Effector memory CD8-positive, alpha-beta T cell (primary cell): ENCODE data around the gene KIR3DL1.
A peak's percentile ranks its signal among the peaks of the same experiment; 100 is the strongest.
"Not testable (repeated sequence)": the region's sequence is repeated elsewhere in the genome, so short reads cannot be mapped to it uniquely, and the experiment has no call there.

ENCODE experiments used
- ATAC-seq: fragments of 150-1000 bp; cut with Tn5 transposase; replicated peaks from 2 replicates; pipeline ENCODE4 v1.10.0; 2021; ENCODE audit warnings: mild to moderate bottlenecking, moderate library complexity
- DNase-seq, 3 experiments: peaks; one replicate each; pipeline ENCODE4 v3.0.0; 2021
- H3K27ac Mint-ChIP-seq, 2 donors: one replicate each; pipeline ENCODE4 v1.8.0; 2022; ENCODE audit warnings: mild to moderate bottlenecking in 2 of 2, mixed read lengths in 2 of 2, moderate library complexity in 2 of 2
- H3K27me3 Mint-ChIP-seq, 2 donors: one replicate each; pipeline ENCODE4 v1.8.0; 2022; ENCODE audit warnings: mixed read lengths in 2 of 2
- H3K36me3 Mint-ChIP-seq: one replicate; pipeline ENCODE4 v1.8.0; 2022; ENCODE audit warnings: mild to moderate bottlenecking, moderate library complexity, mixed read lengths; ENCODE audit not compliant: insufficient read depth
- H3K4me1 Mint-ChIP-seq, 2 donors: one replicate each; pipeline ENCODE4 v1.8.0; 2022; ENCODE audit warnings: low read depth in 2 of 2, mixed read lengths in 2 of 2
- H3K4me3 Mint-ChIP-seq, 2 donors: one replicate each; pipeline ENCODE4 v1.8.0; 2022; ENCODE audit warnings: mild to moderate bottlenecking in 2 of 2, mixed read lengths in 2 of 2, moderate library complexity in 2 of 2
- H3K9me3 Mint-ChIP-seq, 2 donors: one replicate each; pipeline ENCODE4 v1.8.0; 2022; ENCODE audit warnings: mixed read lengths in 2 of 2

The KIR3DL1 gene

GRCh38 chr19:54791476-54791875 lies 24.8 kb upstream of the KIR3DL1 start:
- Mint-ChIP-seq H3K4me1 (peaks cover 11 to 12% of the 10 kb centered on the region in 2 donors), H3K4me3 (no peak overlapping the region), H3K27me3 (peaks cover 14 to 16% of the 10 kb centered on the region in 2 donors), H3K27ac (no peak overlapping the region), H3K9me3 (no peaks in the 10 kb centered on the region), H3K36me3 (peaks cover 3% of the 10 kb centered on the region)
- ATAC-seq (no peak), DNase-seq (no peak)

DNA sequence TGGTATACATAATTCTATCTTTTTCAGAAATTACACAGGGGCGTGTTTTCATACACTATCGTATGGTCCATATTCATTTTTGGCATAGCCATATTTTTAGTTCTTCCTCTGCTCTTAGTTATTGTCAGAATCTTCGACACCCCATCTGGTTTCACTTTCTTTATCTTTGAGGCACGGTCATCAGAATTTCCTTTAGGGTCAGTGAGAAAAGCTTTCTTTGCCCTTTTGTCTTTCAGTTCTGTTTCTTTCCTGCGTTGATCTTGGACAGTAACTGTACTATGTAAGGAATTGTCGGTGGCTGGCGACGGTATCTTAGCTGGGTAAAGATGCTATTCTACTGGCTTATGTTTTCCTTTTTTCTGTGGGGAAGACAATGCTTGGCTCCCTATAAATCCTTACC lies 23.5 kb upstream of the KIR3DL1 start:
- Mint-ChIP-seq H3K27ac (peak overlapping the region; percentile 51 to 96), H3K4me3 (peak overlapping the region; percentile 61 to 77), H3K36me3 (no peaks in the 10 kb centered on the region), H3K9me3 (no peaks in the 10 kb centered on the region), H3K27me3 (peaks cover 14 to 21% of the 10 kb centered on the region in 2 donors), H3K4me1 (peaks cover 11 to 12% of the 10 kb centered on the region in 2 donors)
- DNase-seq, result no peak
- no peak for ATAC-seq

DNA sequence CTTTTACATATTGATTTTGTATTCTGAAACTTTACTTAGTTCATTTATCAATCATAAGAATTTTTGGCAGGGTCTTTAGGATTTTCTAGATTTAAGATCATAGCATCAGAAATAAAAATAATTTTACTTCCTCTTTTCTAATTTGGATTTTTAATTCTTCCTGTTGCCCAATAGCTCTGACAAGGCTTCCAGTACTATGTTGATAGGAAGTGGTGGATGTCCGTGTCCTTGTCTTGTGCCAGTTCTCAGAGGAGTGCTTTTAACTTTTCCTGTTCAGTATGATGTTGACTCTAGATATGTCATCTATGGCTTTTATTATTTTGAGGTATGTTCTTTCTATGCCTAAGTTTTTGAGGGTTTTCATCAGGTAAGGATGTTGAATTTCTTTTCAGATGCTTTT lies 20.5 kb upstream of the KIR3DL1 start:
- peaks cover 11 to 12% of the 10 kb centered on the region in 2 donors for H3K4me1 Mint-ChIP-seq
- H3K4me3 Mint-ChIP-seq, result no peak overlapping the region
- H3K27ac Mint-ChIP-seq, result no peak overlapping the region
- H3K27me3 Mint-ChIP-seq, result peaks cover 31 to 43% of the 10 kb centered on the region in 2 donors
- no peak for DNase-seq
- no peak for ATAC-seq
- no peaks in the 10 kb centered on the region for H3K36me3 Mint-ChIP-seq
- no peaks in the 10 kb centered on the region for H3K9me3 Mint-ChIP-seq

- peaks cover 2 to 11% of the 10 kb centered on the region in 2 donors for H3K4me1 Mint-ChIP-seq
- ATAC-seq (peak; percentile 81), DNase-seq (peak in 2 of 3 experiments; percentile 10 to 15)
- H3K4me3 Mint-ChIP-seq, result peak within 1 kb of the TSS in 1 of 2 donors; percentile 2
- no peaks in the 10 kb centered on the region for H3K36me3 Mint-ChIP-seq
- H3K27ac Mint-ChIP-seq, result peak within 1 kb of the TSS in 1 of 2 donors; percentile 29
- peaks cover 21 to 46% of the 10 kb centered on the region in 2 donors for H3K27me3 Mint-ChIP-seq
- no peaks in the 10 kb centered on the region for H3K9me3 Mint-ChIP-seq
Observed at GRCh38 chr19:54803410-54803809, 12.9 kb upstream of the KIR3DL1 start, which contains the start of gene KIR2DL4. Gene KIR2DL4, plus strand, starts transcription at chr19:54803610. Its CDS starts 42 bp downstream, at chr19:54803652.

DNA sequence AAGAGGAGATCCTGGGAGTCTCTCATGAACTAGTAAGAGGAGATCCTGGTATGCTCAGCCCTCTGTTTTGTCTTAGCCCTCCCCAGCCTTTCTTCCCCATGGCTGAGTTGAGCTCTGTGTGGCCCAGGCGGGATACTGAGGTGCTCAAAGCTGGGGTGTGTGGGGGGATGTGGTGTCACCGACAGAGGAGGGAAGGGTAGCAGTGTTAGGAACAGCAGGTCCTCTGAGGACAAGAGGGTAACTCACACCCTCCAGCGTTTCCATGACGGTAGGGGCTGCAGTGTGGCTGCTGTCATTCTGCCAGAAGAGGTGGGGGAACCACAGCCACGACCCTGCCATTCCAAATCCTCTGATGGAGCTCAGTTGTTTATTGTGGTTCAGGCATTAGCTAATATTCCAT lies 12.2 kb upstream of the KIR3DL1 start:
- ATAC-seq (peak; percentile 31), DNase-seq (no peak)
- Mint-ChIP-seq H3K27me3 (peaks cover 15 to 45% of the 10 kb centered on the region in 2 donors), H3K4me1 (peaks cover 2 to 11% of the 10 kb centered on the region in 2 donors), H3K27ac (no peak overlapping the region), H3K36me3 (no peaks in the 10 kb centered on the region), H3K9me3 (no peaks in the 10 kb centered on the region), H3K4me3 (no peak overlapping the region)

DNA sequence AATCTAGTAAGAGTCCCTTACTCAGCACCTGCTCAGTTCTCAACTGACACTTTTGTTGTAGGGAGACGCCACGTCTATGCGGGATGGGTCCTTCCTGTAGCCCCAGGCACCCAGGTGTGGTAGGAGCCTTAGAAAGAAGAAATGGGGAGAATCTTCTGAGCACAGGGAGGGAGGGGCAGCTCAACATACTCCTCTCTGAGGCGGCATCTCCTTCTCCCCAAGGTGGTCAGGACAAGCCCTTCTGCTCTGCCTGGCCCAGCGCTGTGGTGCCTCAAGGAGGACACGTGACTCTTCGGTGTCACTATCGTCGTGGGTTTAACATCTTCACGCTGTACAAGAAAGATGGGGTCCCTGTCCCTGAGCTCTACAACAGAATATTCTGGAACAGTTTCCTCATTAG lies 11.7 kb upstream of the KIR3DL1 start:
- H3K9me3 Mint-ChIP-seq, result no peaks in the 10 kb centered on the region

GRCh38 chr19:54805665-54806515 lies 10.4 kb upstream of the KIR3DL1 start:
- Mint-ChIP-seq H3K4me1 (peaks cover 2 to 11% of the 10 kb centered on the region in 2 donors), H3K36me3 (no peaks in the 10 kb centered on the region), H3K4me3 (no peak overlapping the region), H3K9me3 (no peaks in the 10 kb centered on the region), H3K27me3 (peaks cover 22 to 54% of the 10 kb centered on the region in 2 donors), H3K27ac (no peak overlapping the region)
- ATAC-seq (no peak), DNase-seq (no peak)

More for the DNA sequence above, 11.7 kb upstream of the KIR3DL1 start:
- Mint-ChIP-seq H3K27ac (no peak overlapping the region), H3K4me3 (no peak overlapping the region), H3K27me3 (peaks cover 15 to 45% of the 10 kb centered on the region in 2 donors), H3K36me3 (no peaks in the 10 kb centered on the region), H3K4me1 (peaks cover 2 to 11% of the 10 kb centered on the region in 2 donors)
- ATAC-seq, result no peak
- DNase-seq, result no peak

- Mint-ChIP-seq H3K4me1 (peaks cover 2 to 11% of the 10 kb centered on the region in 2 donors), H3K4me3 (no peak overlapping the region), H3K27me3 (peaks cover 24 to 56% of the 10 kb centered on the region in 2 donors), H3K27ac (no peak overlapping the region), H3K9me3 (no peaks in the 10 kb centered on the region), H3K36me3 (no peaks in the 10 kb centered on the region)
- no peak for ATAC-seq
- DNase-seq, result no peak
Observed at GRCh38 chr19:54806516-54806838, 9.8 kb upstream of the KIR3DL1 start.

DNA sequence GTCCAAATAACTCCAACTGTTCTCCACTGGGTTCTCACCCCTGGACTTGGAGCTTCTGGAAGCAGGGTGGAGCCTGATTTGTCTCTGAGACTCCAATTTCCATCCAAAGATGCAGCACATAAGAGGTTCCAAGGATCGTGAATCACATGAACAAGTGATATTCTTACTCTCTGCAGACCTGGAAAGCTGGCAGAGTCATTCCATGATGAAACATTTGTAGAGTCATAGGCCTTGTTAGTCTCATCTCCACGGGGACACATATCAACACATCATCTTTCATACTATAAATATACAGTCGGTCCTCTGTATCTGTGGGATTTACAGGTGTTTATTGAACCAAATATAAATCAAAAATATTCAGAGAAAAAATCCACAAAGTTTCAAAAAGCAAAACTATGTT lies 1.7 kb upstream of the KIR3DL1 start:
- H3K27me3 Mint-ChIP-seq, result peaks cover 39 to 62% of the 10 kb centered on the region in 2 donors

GRCh38 chr19:54817670-54818536 lies 1.6 kb downstream of the KIR3DL1 start:
- H3K27ac Mint-ChIP-seq, result no peak overlapping the region
- peaks cover 30 to 39% of the 10 kb centered on the region in 2 donors for H3K27me3 Mint-ChIP-seq
- H3K4me1 Mint-ChIP-seq, result no peaks in the 10 kb centered on the region
- H3K4me3 Mint-ChIP-seq, result no peak overlapping the region
- DNase-seq, result no peak
- H3K36me3 Mint-ChIP-seq, result no peaks in the 10 kb centered on the region
- ATAC-seq, result no peak
- H3K9me3 Mint-ChIP-seq, result no peaks in the 10 kb centered on the region

More for the DNA sequence above, 1.7 kb upstream of the KIR3DL1 start:
- H3K36me3 Mint-ChIP-seq, H3K27ac Mint-ChIP-seq, H3K4me1 Mint-ChIP-seq, H3K4me3 Mint-ChIP-seq, DNase-seq, ATAC-seq: not testable (repeated sequence)
- peaks cover 2 to 10% of the 10 kb centered on the region in 2 donors for H3K9me3 Mint-ChIP-seq

GRCh38 chr19:54824416-54824815 lies 8.1 kb downstream of the KIR3DL1 start:
- not testable (repeated sequence) for DNase-seq, H3K9me3 Mint-ChIP-seq, H3K36me3 Mint-ChIP-seq, H3K27ac Mint-ChIP-seq, ATAC-seq, H3K4me1 Mint-ChIP-seq, H3K4me3 Mint-ChIP-seq
- H3K27me3 Mint-ChIP-seq, result peaks cover 30 to 35% of the 10 kb centered on the region in 2 donors

DNA sequence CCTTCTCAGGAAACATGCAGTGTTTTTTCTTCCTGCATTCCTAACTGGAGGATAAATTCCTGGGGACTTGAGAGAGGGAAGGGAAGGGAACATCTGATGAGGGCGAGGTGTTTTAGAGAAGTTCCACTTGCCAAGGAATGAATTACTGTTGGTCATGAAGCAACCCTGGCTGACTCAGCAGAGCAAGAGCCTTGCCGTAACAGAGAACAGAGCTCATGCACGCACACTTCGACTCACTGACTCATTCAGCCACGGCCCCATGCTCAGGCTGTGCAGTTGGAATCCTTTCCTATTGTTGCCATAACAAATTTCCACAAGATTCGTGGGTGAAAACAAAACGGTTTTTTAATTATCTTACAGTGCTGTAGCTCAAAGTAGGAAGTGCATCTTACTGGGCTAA lies 9.1 kb downstream of the KIR3DL1 start:
- H3K27ac Mint-ChIP-seq, H3K9me3 Mint-ChIP-seq, ATAC-seq, H3K4me3 Mint-ChIP-seq, DNase-seq, H3K36me3 Mint-ChIP-seq, H3K4me1 Mint-ChIP-seq: not testable (repeated sequence)
- peaks cover 34 to 35% of the 10 kb centered on the region in 2 donors for H3K27me3 Mint-ChIP-seq

GRCh38 chr19:54828064-54828463 lies 11.8 kb downstream of the KIR3DL1 start:
- H3K9me3 Mint-ChIP-seq, DNase-seq, H3K4me1 Mint-ChIP-seq, ATAC-seq, H3K4me3 Mint-ChIP-seq, H3K27ac Mint-ChIP-seq, H3K36me3 Mint-ChIP-seq: not testable (repeated sequence)
- peaks cover 27 to 40% of the 10 kb centered on the region in 2 donors for H3K27me3 Mint-ChIP-seq
